HEK293T (cell line): ENCODE data around the gene PANX2.

ENCODE experiments used
- CTCF ChIA-PET: fragments of 350-600 bp; formaldehyde crosslinking; extraction: SDS; loops from one replicate; lab custom pipeline; 2021; ENCODE audit warnings: antibody characterized with exemption, inconsistent platforms; lab: Yijun Ruan, JAX
- POLR2A ChIA-PET: fragments of 350-600 bp; formaldehyde crosslinking; extraction: SDS; loops from one replicate; lab custom pipeline; 2020; ENCODE audit warnings: antibody characterized with exemption, inconsistent platforms; lab: Yijun Ruan, JAX
- DNase-seq: peaks from one replicate; pipeline ENCODE4 v3.0.0; 2012; ENCODE audit warnings: mixed read lengths; ENCODE audit errors: extremely low spot score
- ARNT ChIP-seq: fragments of 450-650 bp; IDR thresholded peaks from 2 replicates; pipeline ENCODE4 v1.6.1; 2017; ENCODE audit warnings: mild to moderate bottlenecking
- BHLHE40 ChIP-seq: fragments of 450-650 bp; IDR thresholded peaks from 2 replicates; pipeline ENCODE4 v1.6.1; 2016; ENCODE audit warnings: mild to moderate bottlenecking, moderate library complexity, borderline replicate concordance
- CTBP1 ChIP-seq: fragments of 450-650 bp; IDR thresholded peaks from 2 replicates; pipeline ENCODE4 v1.6.1; 2016; ENCODE audit warnings: borderline replicate concordance
- ELF4 ChIP-seq: fragments of 450-650 bp; IDR thresholded peaks from 2 replicates; pipeline ENCODE4 v1.6.1; 2017; ENCODE audit warnings: antibody characterized with exemption
- FOXA1 ChIP-seq: fragments of 450-650 bp; IDR thresholded peaks from 2 replicates; pipeline ENCODE4 v1.6.1; 2016; ENCODE audit warnings: mild to moderate bottlenecking
- FOXK2 ChIP-seq: fragments of 450-650 bp; IDR thresholded peaks from 2 replicates; pipeline ENCODE4 v1.6.1; 2016; ENCODE audit warnings: mild to moderate bottlenecking
- FOXM1 ChIP-seq: fragments of 450-650 bp; IDR thresholded peaks from 2 replicates; pipeline ENCODE4 v1.6.1; 2017; ENCODE audit warnings: mild to moderate bottlenecking, borderline replicate concordance
- HDGF ChIP-seq: fragments of 450-650 bp; IDR thresholded peaks from 2 replicates; pipeline ENCODE4 v1.6.1; 2017; ENCODE audit warnings: antibody characterized with exemption, borderline replicate concordance
- L3MBTL2 ChIP-seq: fragments of 450-650 bp; conservative IDR thresholded peaks from 2 replicates; pipeline ENCODE4 v1.6.1; 2016; ENCODE audit warnings: mild to moderate bottlenecking
- LEF1 ChIP-seq: fragments of 450-650 bp; IDR thresholded peaks from 2 replicates; pipeline ENCODE4 v1.6.1; 2017; ENCODE audit warnings: mild to moderate bottlenecking, borderline replicate concordance
- NFRKB ChIP-seq: fragments of 450-650 bp; IDR thresholded peaks from 2 replicates; pipeline ENCODE4 v1.6.1; 2016; ENCODE audit warnings: mild to moderate bottlenecking, moderate library complexity
- PKNOX1 ChIP-seq: fragments of 450-650 bp; IDR thresholded peaks from 2 replicates; pipeline ENCODE4 v1.6.1; 2016
- SP1 ChIP-seq: fragments of 450-650 bp; IDR thresholded peaks from 2 replicates; pipeline ENCODE4 v1.6.1; 2017
- SUZ12 ChIP-seq: fragments of 450-650 bp; IDR thresholded peaks from 2 replicates; pipeline ENCODE4 v1.6.1; 2016; ENCODE audit warnings: mild to moderate bottlenecking
- TARDBP ChIP-seq: fragments of 450-650 bp; IDR thresholded peaks from 2 replicates; pipeline ENCODE4 v1.6.1; 2016
- ZNF384 ChIP-seq: fragments of 450-650 bp; IDR thresholded peaks from 2 replicates; pipeline ENCODE4 v1.6.1; 2016

PANX2 gene

GRCh38 chr22:50173983-50174355 lies 3.4 kb downstream of the PANX2 start:
- POLR2A ChIA-PET = no interaction called here
- CTCF ChIA-PET = no interaction called here
- DNase-seq = no peak
- TF ChIP-seq FOXM1 (no peak), BHLHE40 (no peak), LEF1 (no peak), ARNT (no peak), PKNOX1 (no peak), NFRKB (no peak), SUZ12 (no peak), ZNF384 (no peak), FOXK2 (no peak), HDGF (no peak), ELF4 (no peak)

GRCh38 chr22:50174382-50175190 lies 4.1 kb downstream of the PANX2 start:
- no peak for TF ChIP-seq ARNT
- TF ChIP-seq ELF4 = no peak
- no peak for DNase-seq
- CTCF ChIA-PET = interaction anchor here (0.6 kb wide), 1 partner anchor 322 kb away, joined by 3 read pairs; no protein-coding TSS in a partner anchor
- POLR2A ChIA-PET = no interaction called here

- CTCF ChIA-PET = interaction anchor here (0.6 kb wide), 1 partner anchor 323 kb away, joined by 3 read pairs; no protein-coding TSS in a partner anchor
- POLR2A ChIA-PET = no interaction called here
- DNase-seq = no peak
- TF ChIP-seq ZNF384 (no peak), BHLHE40 (no peak), SP1 (no peak), ELF4 (no peak), HDGF (no peak), NFRKB (no peak), L3MBTL2 (no peak), TARDBP (no peak)
Measured at GRCh38 chr22:50175191-50175461, 4.6 kb downstream of the PANX2 start.

- POLR2A ChIA-PET = no interaction called here
- CTCF ChIA-PET = no interaction called here
- DNase-seq = no peak
- TF ChIP-seq ARNT = no peak
- TF ChIP-seq BHLHE40 = no peak
- TF ChIP-seq PKNOX1 = no peak
- TF ChIP-seq CTBP1 = no peak
- no peak for TF ChIP-seq FOXK2
- TF ChIP-seq LEF1 = no peak
- TF ChIP-seq NFRKB = no peak
- no peak for TF ChIP-seq FOXM1
- no peak for TF ChIP-seq SUZ12
- TF ChIP-seq SP1 = no peak
- TF ChIP-seq FOXA1 = no peak
- no peak for TF ChIP-seq ELF4
- no peak for TF ChIP-seq TARDBP
- TF ChIP-seq ZNF384 = no peak
- no peak for TF ChIP-seq HDGF
- no peak for TF ChIP-seq L3MBTL2
Measured at GRCh38 chr22:50175921-50176849, 5.7 kb downstream of the PANX2 start.

GRCh38 chr22:50176850-50177536 lies 6.5 kb downstream of the PANX2 start:
- CTCF ChIA-PET = no interaction called here
- POLR2A ChIA-PET = no interaction called here
- no peak for DNase-seq
- TF ChIP-seq ZNF384 (no peak), TARDBP (no peak), BHLHE40 (no peak), FOXA1 (no peak), FOXK2 (no peak), NFRKB (no peak), FOXM1 (no peak), HDGF (no peak), CTBP1 (no peak), L3MBTL2 (no peak), ELF4 (no peak), SUZ12 (no peak), SP1 (no peak), ARNT (no peak), LEF1 (no peak), PKNOX1 (no peak)
